ENCODE measurements around the gene SMYD3.

SMYD3 gene

DNA sequence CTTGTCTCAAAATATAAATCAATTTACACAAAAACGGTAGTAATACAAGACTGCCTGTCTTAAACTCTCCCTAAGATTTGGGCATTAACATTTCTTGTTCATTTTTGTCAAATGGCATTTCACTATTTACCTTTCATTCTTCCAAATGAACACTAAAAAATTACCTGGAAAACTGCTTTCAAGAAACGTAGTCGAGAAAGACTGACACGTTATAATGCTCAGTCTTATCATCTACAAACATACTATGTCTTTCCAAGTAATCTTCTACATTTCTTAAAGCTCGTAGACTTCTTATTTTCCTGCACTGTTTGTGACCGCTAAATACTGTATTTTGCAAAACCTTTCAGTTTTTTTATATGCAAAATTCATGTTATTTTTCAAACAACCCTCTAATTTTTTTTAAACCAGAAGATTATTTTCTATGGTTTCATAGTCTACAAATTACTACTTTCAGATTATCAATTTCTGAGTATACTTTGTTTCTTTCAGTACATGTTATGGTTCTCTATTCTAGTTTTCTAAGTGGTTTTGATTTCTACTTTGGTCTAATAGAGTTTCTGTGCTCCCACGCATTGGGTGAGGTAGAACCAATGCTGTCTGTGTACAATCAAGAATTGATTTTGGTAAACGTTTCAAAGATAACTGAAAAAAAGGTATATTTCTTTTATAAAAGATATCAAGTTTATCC is 336.4 kb downstream of the SMYD3 start:
- DNase-seq (ENCODE audit: low read depth): no peak

DNA sequence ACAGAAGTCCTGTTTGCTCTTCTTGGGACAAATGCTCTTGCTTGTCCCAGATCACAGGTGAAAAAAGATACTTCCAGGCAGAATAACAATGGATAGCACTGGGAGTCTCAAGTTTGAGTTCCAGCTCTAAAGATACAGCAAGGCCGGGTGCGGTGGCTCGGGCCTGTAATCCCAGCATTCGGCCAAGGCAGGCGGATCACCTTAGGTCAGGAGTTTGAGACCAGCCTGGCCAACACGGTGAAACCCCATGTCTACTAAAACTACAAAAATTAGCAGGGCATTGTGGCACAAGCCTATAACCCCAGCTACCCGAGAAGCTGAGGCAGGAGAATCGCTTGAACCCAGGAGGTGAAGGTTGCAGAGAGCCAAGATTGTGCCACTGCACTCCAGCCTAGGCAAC is 337.6 kb downstream of the SMYD3 start:
- DNase-seq (ENCODE audit: low read depth): no peak

DNA sequence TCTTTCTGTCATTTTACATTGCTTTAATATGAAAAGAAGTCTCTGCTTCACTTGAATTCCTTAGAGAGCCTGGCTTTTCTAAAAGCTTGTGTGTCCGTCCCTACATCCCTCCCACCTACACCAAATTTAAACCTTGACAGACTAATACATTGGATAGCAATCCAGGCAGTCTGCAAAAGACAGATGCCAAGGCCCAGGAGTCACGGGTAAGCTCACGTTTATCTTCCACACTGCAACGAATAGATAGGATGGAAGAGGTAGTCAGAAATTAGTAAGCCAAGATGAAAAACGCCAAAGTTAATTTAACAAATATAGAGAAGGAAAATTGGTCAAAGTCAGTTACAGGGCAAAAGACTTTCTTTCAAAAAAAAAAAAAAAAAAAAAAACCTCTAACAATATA is 338.1 kb downstream of the SMYD3 start:
- DNase-seq (ENCODE audit: low read depth): no peak

GRCh38 chr1:246166841-246167240 is 340.2 kb downstream of the SMYD3 start:
- no peak for DNase-seq (ENCODE audit: low read depth)

GRCh38 chr1:246165826-246166709 is 341.0 kb downstream of the SMYD3 start:
- no peak for DNase-seq (ENCODE audit: low read depth)

GRCh38 chr1:246164764-246165163 is 342.3 kb downstream of the SMYD3 start:
- no peak for DNase-seq (ENCODE audit: low read depth)

DNA sequence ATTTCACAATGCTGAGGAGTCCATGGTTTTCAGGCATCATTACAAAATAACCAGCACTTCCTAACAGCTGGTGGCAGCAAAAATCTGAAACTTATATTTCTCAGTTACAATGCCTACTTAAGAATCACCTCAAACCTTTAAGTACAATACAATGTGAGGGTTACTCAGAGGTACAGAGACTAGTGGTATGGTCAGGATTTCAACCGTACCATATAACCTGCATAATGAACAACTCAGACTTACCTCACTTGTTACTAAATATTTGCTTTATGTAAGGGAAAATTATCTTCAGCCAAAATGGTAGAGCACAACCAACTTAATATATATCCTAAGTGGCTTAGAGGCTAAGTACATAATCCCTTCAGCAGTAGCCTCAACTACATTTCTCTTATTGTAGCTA is 344.5 kb downstream of the SMYD3 start:
- no peak for DNase-seq (ENCODE audit: low read depth)

DNA sequence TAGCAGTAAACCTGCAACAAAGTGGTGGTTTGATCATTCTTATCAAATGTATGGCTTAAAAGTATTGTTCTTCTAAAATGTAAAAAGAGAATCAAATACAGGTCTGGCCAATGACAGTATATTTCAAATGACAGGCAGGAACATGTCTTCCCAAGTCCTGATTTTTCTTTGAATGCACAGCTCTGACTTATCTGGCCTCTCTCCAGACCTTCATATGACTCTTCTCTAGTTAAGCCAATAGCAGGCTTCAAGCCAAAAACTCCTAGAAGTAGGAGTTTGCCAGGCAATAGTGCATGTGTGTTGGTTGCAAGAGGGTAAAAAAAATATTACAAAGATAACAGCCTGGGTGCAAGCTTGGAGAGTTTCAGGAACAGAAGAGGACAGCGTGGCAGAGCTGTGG is 345.5 kb downstream of the SMYD3 start:
- DNase-seq (ENCODE audit: low read depth): no peak

GRCh38 chr1:246160905-246161304 is 346.2 kb downstream of the SMYD3 start:
- no peak for DNase-seq (ENCODE audit: low read depth)

DNA sequence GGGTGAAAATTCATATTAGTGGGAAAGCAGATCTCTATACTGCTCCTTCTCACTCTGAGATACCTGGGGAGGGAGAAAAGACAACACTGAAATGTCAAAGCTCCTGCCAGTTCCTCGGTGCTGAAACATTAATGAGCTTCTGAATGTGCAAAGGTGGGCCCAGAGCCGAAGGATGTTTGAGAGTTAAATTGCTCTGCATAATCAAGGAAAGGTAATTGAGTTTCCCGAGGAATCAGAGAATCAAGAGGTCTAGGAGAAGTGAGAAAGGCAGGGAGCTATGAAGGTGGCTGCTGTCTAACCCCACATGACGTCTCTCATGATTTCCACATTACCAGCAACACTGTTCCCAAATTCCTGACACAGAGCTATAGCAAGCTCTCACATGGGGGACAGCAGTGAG is 346.7 kb downstream of the SMYD3 start:
- DNase-seq (ENCODE audit: low read depth): no peak

DNA sequence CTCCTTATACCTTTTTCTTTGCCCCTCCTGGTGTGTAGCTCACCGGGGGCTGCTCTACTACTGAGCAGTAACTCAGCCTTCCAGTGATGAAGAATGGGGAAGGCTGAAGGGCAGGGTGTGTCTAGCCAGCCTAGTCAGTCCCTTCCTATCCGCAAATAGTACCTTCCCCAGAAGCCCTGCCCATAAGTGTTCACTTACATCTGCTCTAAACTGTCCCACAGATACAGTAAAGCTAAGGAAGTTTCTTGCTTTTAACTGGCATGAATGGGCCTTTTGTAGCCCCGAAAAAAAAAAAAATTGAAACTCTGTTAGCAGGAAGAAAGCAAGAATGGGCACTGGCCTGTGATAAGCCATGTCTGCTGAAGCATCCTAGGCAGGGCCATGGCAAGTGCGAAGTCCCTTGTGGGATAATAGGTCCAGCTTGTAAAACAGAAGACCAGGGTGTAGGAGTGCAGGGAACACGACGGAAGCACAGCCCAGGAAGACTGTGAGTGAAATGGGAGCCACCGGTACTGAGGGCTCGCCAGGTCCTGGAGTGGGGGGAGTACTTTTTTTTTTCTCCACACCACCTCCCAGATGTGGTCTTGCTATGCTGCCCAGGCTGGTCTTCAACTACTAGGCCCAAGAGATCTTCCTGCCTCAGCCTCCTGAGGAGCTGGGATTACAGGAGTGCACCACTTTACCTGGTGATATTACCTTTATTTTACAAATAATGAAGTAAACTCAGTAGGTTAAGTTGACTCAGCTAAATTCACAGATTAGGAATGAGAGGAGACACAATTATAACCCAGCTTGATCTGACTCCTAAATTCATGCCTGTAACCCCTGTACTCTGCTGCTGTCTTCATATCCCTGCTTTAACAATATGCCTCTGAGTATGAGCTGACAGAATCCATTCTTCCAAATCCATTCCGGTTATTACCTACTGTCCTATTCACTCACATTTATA is 347.5 kb downstream of the SMYD3 start:
- no peak for DNase-seq (ENCODE audit: low read depth)

GRCh38 chr1:246158131-246158530 is 348.9 kb downstream of the SMYD3 start:
- no peak for DNase-seq (ENCODE audit: low read depth)

- no peak for DNase-seq (ENCODE audit: low read depth)
Measured at GRCh38 chr1:246157516-246157915, 349.6 kb downstream of the SMYD3 start.

- no peak for DNase-seq (ENCODE audit: low read depth)
Measured at GRCh38 chr1:246156847-246157246, 350.2 kb downstream of the SMYD3 start.

DNA sequence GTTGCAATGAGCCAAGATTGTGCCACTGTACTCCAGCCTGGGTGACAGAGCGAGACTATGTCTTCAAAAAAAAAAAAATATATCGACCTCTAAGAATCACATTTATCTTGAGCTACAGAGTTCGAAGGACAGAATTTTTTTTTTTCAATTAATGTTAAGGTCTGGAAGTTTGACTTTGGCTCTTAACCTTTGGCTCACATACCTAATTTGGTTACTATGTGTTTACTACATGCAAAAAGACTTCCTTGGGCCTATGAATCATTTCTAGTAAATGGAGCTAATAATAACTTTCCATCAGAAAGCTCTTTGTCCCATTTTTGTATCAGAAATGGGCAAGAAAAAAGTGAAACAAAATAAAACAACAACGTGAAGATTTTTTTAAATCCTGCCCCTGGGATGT is 351.2 kb downstream of the SMYD3 start:
- no peak for DNase-seq (ENCODE audit: low read depth)

DNA sequence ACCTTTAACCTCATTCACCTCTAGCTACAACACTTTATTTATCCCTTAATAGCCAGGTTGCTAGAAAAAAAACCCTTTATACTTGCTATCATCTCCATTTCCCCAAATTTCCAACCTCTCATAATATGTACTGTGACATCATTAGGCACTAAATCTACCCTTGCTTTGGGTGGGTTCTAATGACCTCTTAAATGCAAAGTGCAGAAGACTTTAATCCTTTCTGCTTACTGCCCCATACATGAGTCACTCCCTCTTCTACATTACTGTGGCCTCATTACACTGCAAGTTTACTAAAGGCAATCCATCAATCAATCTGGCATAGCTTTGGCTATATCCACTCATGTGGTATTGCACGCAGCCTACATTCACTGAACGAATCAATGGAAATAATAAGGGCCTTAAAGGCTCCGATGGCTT is 353.3 kb downstream of the SMYD3 start:
- no peak for DNase-seq (ENCODE audit: low read depth)

DNA sequence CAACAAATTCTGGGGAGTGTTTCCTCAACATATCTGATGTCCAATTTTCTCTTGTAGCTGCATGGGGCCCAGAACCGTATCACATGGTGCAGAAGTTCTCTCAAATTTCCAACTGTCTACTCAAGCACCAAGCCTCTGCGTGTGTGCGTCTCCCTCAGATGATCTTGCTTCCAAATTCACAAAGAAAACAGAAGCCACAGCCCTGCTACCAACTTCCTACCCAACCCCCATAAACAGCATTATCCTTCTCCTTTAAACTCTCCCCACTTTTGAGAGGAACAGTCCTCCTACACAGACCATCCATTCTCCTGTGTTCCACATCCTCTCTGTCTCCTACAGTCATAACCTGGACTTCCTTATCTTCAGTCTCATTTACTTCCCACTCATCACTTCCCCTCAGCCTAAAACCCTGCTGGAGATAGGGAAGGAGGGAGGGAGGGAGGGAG is 354.1 kb downstream of the SMYD3 start:
- DNase-seq (ENCODE audit: low read depth): no peak

- DNase-seq (ENCODE audit: low read depth): no peak
Measured at GRCh38 chr1:246151796-246152434, 355.2 kb downstream of the SMYD3 start.

GRCh38 chr1:246149543-246149942 is 357.5 kb downstream of the SMYD3 start:
- no peak for DNase-seq (ENCODE audit: low read depth)

GRCh38 chr1:246147524-246148461 is 359.3 kb downstream of the SMYD3 start:
- no peak for DNase-seq (ENCODE audit: low read depth)

Measured in activated T-cell treated with anti-CD3 and anti-CD28 coated beads for 48 hours (primary cell).